ENCODE data around the gene KLF14. TPM values are rescaled to one million over a fixed set of nuclear protein-coding genes. Genes with fewer than 3 reads are reported as not detected.

The KLF14 gene
- total and polyA plus RNA-seq, 2 experiments from 2014 or later: 0.11 to 0.25 TPM

- H4K20me1 ChIP-seq (ENCODE audit: insufficient read depth): no peaks in the 10 kb centered on the region
- H2AFZ ChIP-seq: no peak overlapping the region
- no peak overlapping the region for H3K9ac ChIP-seq
- H3K36me3 ChIP-seq (ENCODE audit: low read depth): no peaks in the 10 kb centered on the region
- no peaks in the 10 kb centered on the region for H3K79me2 ChIP-seq (ENCODE audit: insufficient read depth)
- no peak overlapping the region for H3K27ac ChIP-seq
- peaks cover 9% of the 10 kb centered on the region for H3K27me3 ChIP-seq (replicated peaks; ENCODE audit: insufficient read depth)
- no peaks in the 10 kb centered on the region for H3K9me2 ChIP-seq (ENCODE audit: insufficient read depth)
- TF ChIP-seq EZH2 (IDR thresholded peaks at IDR 0.05; ENCODE audit: insufficient read depth, poor library complexity, severe bottlenecking) (no peak), EZH2phosphoT487 (IDR thresholded peaks at IDR 0.05; ENCODE audit: insufficient read depth, low read depth) (no peak)
- no peaks in the 10 kb centered on the region for H3K4me1 ChIP-seq (ENCODE audit: insufficient read depth)
- WGBS, 2 experiments (ENCODE audit: low coverage in 1 of 2, low lambda C conversion rate in 2 of 2, missing lambda C conversion rate in 2 of 2): 81% methylated on average over 4 of the region's 4 CpGs
- no peak for DNase-seq
- H3K4me2 ChIP-seq (ENCODE audit: unreplicated experiment): no peak overlapping the region
- in situ Hi-C loops (cut with MboI): loop anchor here (25.0 kb wide), 1 partner anchor 471 kb away; no protein-coding TSS in a partner anchor
- no peak overlapping the region for H3K4me3 ChIP-seq
- H3K9me3 ChIP-seq (ENCODE audit: low read depth): no peaks in the 10 kb centered on the region
- no peaks in the 10 kb centered on the region for H3F3A ChIP-seq (ENCODE audit: insufficient read depth)
Measured at GRCh38 chr7:130708766-130709165, 25.2 kb downstream of the KLF14 start.

GRCh38 chr7:130708001-130708400 lies 26.0 kb downstream of the KLF14 start:
- Histone ChIP-seq H3K4me1 (ENCODE audit: insufficient read depth) (no peaks in the 10 kb centered on the region), H3K27ac (no peak overlapping the region), H3K4me3 (no peak overlapping the region), H3F3A (ENCODE audit: insufficient read depth) (no peaks in the 10 kb centered on the region), H2AFZ (no peak overlapping the region), H3K36me3 (ENCODE audit: low read depth) (no peaks in the 10 kb centered on the region), H3K9me3 (ENCODE audit: low read depth) (no peaks in the 10 kb centered on the region), H3K9ac (no peak overlapping the region), H3K9me2 (ENCODE audit: insufficient read depth) (no peaks in the 10 kb centered on the region), H4K20me1 (ENCODE audit: insufficient read depth) (no peaks in the 10 kb centered on the region), H3K27me3 (replicated peaks; ENCODE audit: insufficient read depth) (peaks cover 9% of the 10 kb centered on the region), H3K4me2 (ENCODE audit: unreplicated experiment) (no peak overlapping the region), H3K79me2 (ENCODE audit: insufficient read depth) (no peaks in the 10 kb centered on the region)
- WGBS, 2 experiments (ENCODE audit: low coverage in 1 of 2, low lambda C conversion rate in 2 of 2, missing lambda C conversion rate in 2 of 2): 85 to 88% methylated on average over 4 of the region's 4 CpGs
- DNase-seq: no peak
- TF ChIP-seq EZH2phosphoT487 (IDR thresholded peaks at IDR 0.05; ENCODE audit: insufficient read depth, low read depth): no peak
- in situ Hi-C loops (cut with MboI): loop anchor here (25.0 kb wide), 1 partner anchor 471 kb away; no protein-coding TSS in a partner anchor

GRCh38 chr7:130703851-130704250 lies 30.2 kb downstream of the KLF14 start:
- Histone ChIP-seq H4K20me1 (ENCODE audit: insufficient read depth) (no peaks in the 10 kb centered on the region), H3K9me2 (ENCODE audit: insufficient read depth) (no peaks in the 10 kb centered on the region), H2AFZ (no peak overlapping the region), H3K36me3 (ENCODE audit: low read depth) (no peaks in the 10 kb centered on the region), H3K79me2 (ENCODE audit: insufficient read depth) (no peaks in the 10 kb centered on the region), H3K9me3 (ENCODE audit: low read depth) (no peaks in the 10 kb centered on the region), H3K9ac (no peak overlapping the region), H3K27me3 (replicated peaks; ENCODE audit: insufficient read depth) (no peaks in the 10 kb centered on the region), H3K4me3 (no peak overlapping the region), H3F3A (ENCODE audit: insufficient read depth) (no peaks in the 10 kb centered on the region), H3K27ac (no peak overlapping the region), H3K4me1 (ENCODE audit: insufficient read depth) (no peaks in the 10 kb centered on the region), H3K4me2 (ENCODE audit: unreplicated experiment) (no peak overlapping the region)
- 74 to 77% methylated on average over 1 of the region's 1 CpG for WGBS, 2 experiments (ENCODE audit: low coverage in 1 of 2, low lambda C conversion rate in 2 of 2, missing lambda C conversion rate in 2 of 2)
- no peak for TF ChIP-seq EZH2 (IDR thresholded peaks at IDR 0.05; ENCODE audit: insufficient read depth, poor library complexity, severe bottlenecking)
- TF ChIP-seq EZH2phosphoT487 (IDR thresholded peaks at IDR 0.05; ENCODE audit: insufficient read depth, low read depth): no peak
- no peak for DNase-seq
- in situ Hi-C loops (cut with MboI): loop anchor here (25.0 kb wide), 1 partner anchor 467 kb away; no protein-coding TSS in a partner anchor

DNA sequence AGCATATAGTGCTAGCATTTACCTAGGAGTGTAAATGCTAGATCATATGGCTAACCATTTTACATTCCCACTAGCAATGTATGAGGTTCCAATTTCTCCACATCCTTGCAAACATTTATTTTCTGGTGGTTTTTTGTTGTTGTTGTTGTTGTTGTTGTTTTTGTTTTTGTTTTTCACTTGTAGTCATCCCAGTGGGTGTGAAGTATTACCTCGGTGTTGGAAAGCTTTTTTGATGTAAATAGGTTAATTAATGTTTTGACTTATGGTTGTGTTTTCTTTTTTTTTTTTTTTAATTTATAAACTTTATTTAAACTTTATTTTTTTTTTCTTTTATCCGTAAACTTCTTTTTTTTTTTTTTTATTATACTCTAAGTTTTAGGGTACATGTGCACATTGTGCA lies 32.4 kb downstream of the KLF14 start:
- Histone ChIP-seq H3K9me3 (ENCODE audit: low read depth) (no peaks in the 10 kb centered on the region), H3K27ac (no peak overlapping the region), H3F3A (ENCODE audit: insufficient read depth) (no peaks in the 10 kb centered on the region), H3K36me3 (ENCODE audit: low read depth) (no peaks in the 10 kb centered on the region), H3K9ac (no peak overlapping the region), H3K4me2 (ENCODE audit: unreplicated experiment) (no peak overlapping the region), H3K4me1 (ENCODE audit: insufficient read depth) (no peaks in the 10 kb centered on the region), H3K9me2 (ENCODE audit: insufficient read depth) (no peaks in the 10 kb centered on the region), H3K79me2 (ENCODE audit: insufficient read depth) (no peaks in the 10 kb centered on the region), H3K27me3 (replicated peaks; ENCODE audit: insufficient read depth) (no peaks in the 10 kb centered on the region), H2AFZ (no peak overlapping the region), H4K20me1 (ENCODE audit: insufficient read depth) (no peaks in the 10 kb centered on the region), H3K4me3 (no peak overlapping the region)
- TF ChIP-seq EZH2 (IDR thresholded peaks at IDR 0.05; ENCODE audit: insufficient read depth, poor library complexity, severe bottlenecking) (no peak), EZH2phosphoT487 (IDR thresholded peaks at IDR 0.05; ENCODE audit: insufficient read depth, low read depth) (no peak)
- in situ Hi-C loops (cut with MboI): loop anchor here (25.0 kb wide), 1 partner anchor 464 kb away; no protein-coding TSS in a partner anchor
- DNase-seq: no peak
- WGBS, 2 experiments (ENCODE audit: low coverage in 1 of 2, low lambda C conversion rate in 2 of 2, missing lambda C conversion rate in 2 of 2): 88 to 90% methylated on average over 1 to 2 of the region's 2 CpGs

GRCh38 chr7:130700760-130701159 lies 33.2 kb downstream of the KLF14 start:
- Histone ChIP-seq H3K4me1 (ENCODE audit: insufficient read depth) (no peaks in the 10 kb centered on the region), H3K27ac (no peak overlapping the region), H2AFZ (no peak overlapping the region), H4K20me1 (ENCODE audit: insufficient read depth) (no peaks in the 10 kb centered on the region), H3K9me2 (ENCODE audit: insufficient read depth) (no peaks in the 10 kb centered on the region), H3K36me3 (ENCODE audit: low read depth) (no peaks in the 10 kb centered on the region), H3F3A (ENCODE audit: insufficient read depth) (no peaks in the 10 kb centered on the region), H3K4me3 (no peak overlapping the region), H3K79me2 (ENCODE audit: insufficient read depth) (no peaks in the 10 kb centered on the region), H3K9me3 (ENCODE audit: low read depth) (no peaks in the 10 kb centered on the region), H3K9ac (no peak overlapping the region), H3K27me3 (replicated peaks; ENCODE audit: insufficient read depth) (no peaks in the 10 kb centered on the region), H3K4me2 (ENCODE audit: unreplicated experiment) (no peak overlapping the region)
- DNase-seq: no peak
- WGBS, 2 experiments (ENCODE audit: low coverage in 1 of 2, low lambda C conversion rate in 2 of 2, missing lambda C conversion rate in 2 of 2): 53 to 56% methylated on average over 1 of the region's 1 CpG
- in situ Hi-C loops (cut with MboI): loop anchor here (25.0 kb wide), 1 partner anchor 463 kb away; no protein-coding TSS in a partner anchor
- TF ChIP-seq EZH2phosphoT487 (IDR thresholded peaks at IDR 0.05; ENCODE audit: insufficient read depth, low read depth) (no peak), EZH2 (IDR thresholded peaks at IDR 0.05; ENCODE audit: insufficient read depth, poor library complexity, severe bottlenecking) (no peak)
